Cardiac septum (tissue), 1 donor: ENCODE data around the gene NUP210L. TPM values are rescaled to one million over a fixed set of nuclear protein-coding genes. Genes with fewer than 3 reads are reported as not detected.
"Not testable (repeated sequence)": the region's sequence is repeated elsewhere in the genome, so short reads cannot be mapped to it uniquely, and the experiment has no call there.

Experiments used
- DNase-seq: peaks from one replicate; pipeline ENCODE4 v3.0.0-alpha.2; 2020; ENCODE audit warnings: low spot score
- intact Hi-C: fragments of 100-400 bp; cut with DNase I; formaldehyde crosslinking; loops from one replicate; pipeline ENCODE4 v1.14.0; 2022
- total RNA-seq: library from RNA; stranded (reverse); fragmentation: NEBNext Ultra II Directional; extraction: Animal tissue kit (Norgen Biotek cat#: 25700); gene quantifications from one replicate; pipeline ENCODE4 v1.2.1, GENCODE V29; 2021
- donor health status: DM: no; HTN: no; CAD: no.

Gene NUP210L
- total RNA-seq, 1 donor from 2014 or later, result 0.48 TPM

- DNase-seq, intact Hi-C loops: not testable (repeated sequence)
These were observed 31.7 kb downstream of the NUP210L start for GRCh38 chr1:154123205-154123604.

- intact Hi-C loops, result no loop called here
These were observed 37.2 kb downstream of the NUP210L start for GRCh38 chr1:154117642-154118041.

GRCh38 chr1:154115180-154115579 is 39.7 kb downstream of the NUP210L start:
- DNase-seq, result no peak
- intact Hi-C loops, result no loop called here

More at GRCh38 chr1:154117642-154118041, 37.2 kb downstream of the NUP210L start:
- DNase-seq, result no peak

GRCh38 chr1:154104433-154105082 is 50.3 kb downstream of the NUP210L start:
- intact Hi-C loops, result no loop called here
- no peak for DNase-seq

- intact Hi-C loops, DNase-seq: not testable (repeated sequence)
These were observed 54.7 kb downstream of the NUP210L start for GRCh38 chr1:154100141-154100540.

GRCh38 chr1:154097873-154098272 is 57.0 kb downstream of the NUP210L start:
- no peak for DNase-seq
- intact Hi-C loops, result no loop called here

DNA sequence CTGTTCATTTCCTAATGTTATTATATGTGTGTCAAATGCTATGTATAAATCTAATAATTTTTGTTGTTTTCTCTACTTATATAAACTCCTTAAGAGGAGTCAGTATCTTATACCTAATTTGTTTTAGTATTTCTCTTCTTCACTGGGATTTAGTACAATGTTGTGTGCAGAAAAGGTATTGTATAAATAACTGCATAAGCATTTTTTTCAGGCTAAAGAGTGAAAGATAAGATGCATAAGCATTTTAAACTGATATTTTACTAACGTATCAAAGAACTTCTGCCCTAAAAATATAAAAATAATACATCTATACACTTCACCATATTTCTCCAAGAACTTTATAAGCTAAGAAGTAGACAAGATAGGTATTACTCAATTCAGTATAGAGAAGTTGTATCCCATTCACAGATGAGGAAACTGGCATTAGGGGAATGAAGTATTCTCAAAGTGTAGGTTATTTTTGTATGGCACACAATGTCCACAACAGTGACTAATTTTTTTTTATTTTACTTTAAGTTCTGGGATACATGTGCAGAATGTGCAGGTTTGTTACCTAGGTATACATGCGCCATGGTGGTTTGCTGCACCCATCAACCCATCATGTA is 59.3 kb downstream of the NUP210L start:
- DNase-seq, result no peak
- intact Hi-C loops, result no loop called here

- intact Hi-C loops, result no loop called here
- DNase-seq, result no peak
These were observed 60.5 kb downstream of the NUP210L start for GRCh38 chr1:154094411-154094810.

DNA sequence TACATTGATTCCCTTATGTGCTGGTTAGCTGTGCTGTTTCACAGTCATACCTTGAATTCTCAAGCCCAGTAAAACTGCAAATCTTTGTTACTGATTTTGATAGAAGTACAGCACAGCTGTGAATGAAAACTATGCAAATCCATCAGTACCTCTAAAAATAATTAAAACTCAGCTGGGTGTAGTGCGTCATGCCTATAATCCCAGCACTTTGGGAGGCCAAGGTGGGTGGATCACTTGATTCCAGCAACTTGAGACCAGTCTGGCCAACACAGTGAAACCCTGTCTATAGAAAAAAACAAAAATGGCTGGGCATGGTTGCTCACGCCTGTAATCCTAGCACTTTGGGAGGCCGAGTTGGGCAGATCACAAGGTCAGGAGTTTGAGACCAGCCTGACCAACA is 61.2 kb downstream of the NUP210L start:
- intact Hi-C loops, result no loop called here
- DNase-seq, result no peak

- no peak for DNase-seq
- intact Hi-C loops, result no loop called here
These were observed 63.2 kb downstream of the NUP210L start for GRCh38 chr1:154091706-154092105.

- intact Hi-C loops, result no loop called here
- DNase-seq, result no peak
These were observed 67.3 kb downstream of the NUP210L start for GRCh38 chr1:154087574-154087973.

DNA sequence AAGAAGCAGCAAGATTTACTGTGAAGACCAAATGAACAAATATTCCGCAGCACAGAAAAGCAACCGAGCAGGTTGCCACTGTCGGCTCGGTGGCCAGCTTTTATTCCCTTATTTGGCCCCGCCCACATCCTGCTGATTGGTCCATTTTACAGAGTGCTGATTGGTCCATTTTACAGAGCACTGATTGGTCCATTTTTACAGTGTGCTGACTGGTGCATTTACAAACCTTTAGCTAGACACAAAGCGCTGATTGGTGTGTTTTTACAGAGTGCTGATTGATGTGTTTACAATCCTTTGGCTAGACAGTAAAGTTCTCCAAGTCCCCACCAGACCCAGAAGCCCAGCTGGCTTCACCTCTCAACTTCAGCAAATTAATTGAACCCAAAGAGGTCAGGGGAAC is 71.8 kb downstream of the NUP210L start:
- intact Hi-C loops, DNase-seq: not testable (repeated sequence)

GRCh38 chr1:154081386-154082126 is 73.3 kb downstream of the NUP210L start:
- intact Hi-C loops, result no loop called here
- no peak for DNase-seq

DNA sequence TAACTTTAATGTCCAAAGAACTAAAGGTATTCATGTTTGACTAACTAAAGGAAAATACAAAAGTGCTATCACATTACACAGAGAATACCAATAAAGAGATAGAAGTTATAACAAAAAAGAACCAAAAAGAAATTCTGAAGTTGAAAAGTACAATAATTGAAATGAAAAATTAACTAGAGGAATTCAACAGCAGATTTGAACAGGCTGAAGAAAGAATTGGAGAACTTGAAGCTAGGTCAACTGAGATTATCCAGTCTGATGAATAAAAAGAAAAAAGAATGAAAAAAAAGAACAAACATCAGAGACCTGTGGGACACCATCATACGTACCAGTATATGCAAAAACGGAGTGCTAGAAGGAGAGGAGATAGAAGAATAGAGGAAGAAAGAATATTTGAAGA is 78.5 kb downstream of the NUP210L start:
- intact Hi-C loops, result no loop called here
- no peak for DNase-seq

DNA sequence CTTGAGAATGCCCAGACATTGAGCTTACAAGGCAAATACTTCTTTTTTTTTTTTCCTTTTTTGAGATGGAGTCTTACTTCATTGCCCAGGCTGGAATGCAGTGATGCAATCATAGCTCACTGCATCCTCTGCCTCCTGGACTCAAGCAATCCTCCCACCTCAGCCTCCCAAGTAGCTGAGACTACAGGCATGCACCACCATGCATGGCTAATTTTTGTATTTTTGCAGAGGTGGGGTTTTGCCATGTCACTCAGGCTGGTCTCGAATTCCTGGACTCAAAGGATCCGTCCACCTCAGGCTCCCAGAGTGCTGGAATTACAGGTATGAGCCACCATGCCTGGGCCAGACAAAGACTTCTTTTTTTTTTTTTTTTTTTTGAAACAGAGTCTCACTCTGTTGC is 79.1 kb downstream of the NUP210L start:
- intact Hi-C loops, result no loop called here
- no peak for DNase-seq

DNA sequence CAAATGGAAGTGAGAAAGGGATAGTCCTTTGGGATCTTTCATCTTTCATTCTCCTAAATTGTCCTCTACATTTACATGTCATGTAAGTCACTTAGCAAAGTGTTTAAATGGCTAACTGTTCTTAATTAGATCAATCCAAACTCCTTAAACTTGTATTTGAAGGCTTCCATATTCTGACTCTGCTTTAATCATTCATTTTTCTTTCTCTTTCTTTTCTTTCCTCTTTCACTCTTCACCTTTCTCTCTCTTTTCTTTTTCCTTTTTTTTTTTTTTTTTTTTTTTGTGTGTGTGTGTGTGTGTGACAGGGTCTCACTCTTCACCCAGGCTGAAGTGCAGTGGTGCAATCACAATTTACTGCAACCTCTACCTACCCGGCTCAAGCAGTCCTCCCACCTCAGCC is 92.6 kb downstream of the NUP210L start:
- DNase-seq, result no peak
- intact Hi-C loops, result no loop called here

DNA sequence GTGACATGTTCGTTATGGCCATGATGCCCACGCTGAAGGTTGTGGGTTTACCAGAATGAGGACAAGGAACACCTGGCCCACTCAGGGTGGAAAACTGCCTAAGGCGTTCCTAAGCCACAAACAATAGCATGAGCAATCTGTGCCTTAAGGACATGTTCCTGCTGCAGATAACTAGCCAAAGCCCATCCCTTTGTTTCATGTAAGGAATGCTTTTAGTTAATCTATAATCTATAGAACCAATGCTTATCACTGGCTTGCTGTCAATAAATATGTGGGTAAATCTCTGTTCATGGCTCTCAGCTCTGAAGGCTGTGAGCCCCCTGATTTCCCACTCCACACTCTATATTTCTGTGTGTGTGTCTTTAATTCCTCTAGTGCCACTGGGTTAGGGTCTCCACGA is 107.4 kb downstream of the NUP210L start:
- intact Hi-C loops, DNase-seq: not testable (repeated sequence)

DNA sequence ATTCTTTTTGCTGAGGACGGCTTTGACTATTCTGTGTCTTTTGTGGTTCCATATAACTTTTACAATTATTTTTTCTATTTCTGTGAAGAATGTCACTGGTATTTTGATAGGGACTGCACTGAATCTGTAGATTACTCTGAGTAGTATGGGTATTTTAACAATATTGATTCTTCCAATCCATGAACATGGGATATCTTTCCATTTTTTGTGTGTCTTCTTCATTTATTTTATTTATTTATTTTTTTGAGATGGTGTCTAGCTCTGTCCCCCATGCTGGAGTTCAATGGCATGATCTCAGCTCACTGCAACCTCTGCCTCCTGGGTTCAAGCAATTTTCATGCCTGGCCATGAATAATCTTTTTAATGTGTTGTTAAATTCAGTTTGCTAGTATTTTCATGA is 121.2 kb downstream of the NUP210L start:
- intact Hi-C loops, DNase-seq: not testable (repeated sequence)

DNA sequence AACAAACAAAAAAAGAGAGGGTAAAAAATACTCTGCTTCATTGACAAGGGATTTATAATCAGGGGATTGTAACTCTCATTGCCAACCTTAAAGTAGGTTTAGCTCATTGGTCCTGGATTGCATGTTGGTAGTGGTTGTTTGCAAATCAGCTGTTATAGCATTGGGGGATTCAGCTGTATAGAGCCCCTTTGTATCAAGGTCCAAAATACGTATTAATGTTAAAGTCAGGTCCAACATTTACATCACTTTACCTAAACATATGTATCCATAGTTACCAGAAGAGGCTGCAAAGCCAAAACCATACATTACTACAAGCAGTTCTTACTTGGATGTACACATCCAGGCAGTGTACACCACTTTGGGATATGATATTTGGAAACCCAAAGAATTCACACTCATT is 134.9 kb downstream of the NUP210L start:
- intact Hi-C loops, result no loop called here
- DNase-seq, result no peak

GRCh38 chr1:154019269-154019668 is 135.6 kb downstream of the NUP210L start:
- no peak for DNase-seq
- intact Hi-C loops, result no loop called here
